Measurements from ENCODE around the gene TMBIM6.

DNA sequence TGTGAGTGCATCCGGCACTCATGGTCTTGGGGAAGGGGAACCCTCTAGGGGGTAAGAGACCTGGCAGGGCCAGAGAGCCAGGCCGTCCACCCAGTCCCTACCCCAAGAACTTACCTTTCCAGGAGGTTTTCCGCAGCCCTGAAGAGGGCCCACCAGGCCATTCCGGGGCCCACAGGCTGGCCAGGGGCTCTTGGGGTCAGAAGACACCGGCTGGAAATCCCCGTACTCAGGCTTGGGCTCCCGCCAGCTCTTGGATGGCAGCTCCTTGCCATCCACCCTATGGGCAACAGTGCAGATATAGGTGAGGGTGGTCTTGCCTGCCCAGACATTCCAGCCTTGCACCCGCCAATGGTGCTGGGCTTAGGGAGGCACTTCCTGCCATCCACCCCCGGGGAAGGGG lies 52.3 kb downstream of the TMBIM6 start:
- TF ChIP-seq POLR2AphosphoS5 (IDR thresholded peaks at IDR 0.05) = no peak
- TF ChIP-seq, protein P1, sequence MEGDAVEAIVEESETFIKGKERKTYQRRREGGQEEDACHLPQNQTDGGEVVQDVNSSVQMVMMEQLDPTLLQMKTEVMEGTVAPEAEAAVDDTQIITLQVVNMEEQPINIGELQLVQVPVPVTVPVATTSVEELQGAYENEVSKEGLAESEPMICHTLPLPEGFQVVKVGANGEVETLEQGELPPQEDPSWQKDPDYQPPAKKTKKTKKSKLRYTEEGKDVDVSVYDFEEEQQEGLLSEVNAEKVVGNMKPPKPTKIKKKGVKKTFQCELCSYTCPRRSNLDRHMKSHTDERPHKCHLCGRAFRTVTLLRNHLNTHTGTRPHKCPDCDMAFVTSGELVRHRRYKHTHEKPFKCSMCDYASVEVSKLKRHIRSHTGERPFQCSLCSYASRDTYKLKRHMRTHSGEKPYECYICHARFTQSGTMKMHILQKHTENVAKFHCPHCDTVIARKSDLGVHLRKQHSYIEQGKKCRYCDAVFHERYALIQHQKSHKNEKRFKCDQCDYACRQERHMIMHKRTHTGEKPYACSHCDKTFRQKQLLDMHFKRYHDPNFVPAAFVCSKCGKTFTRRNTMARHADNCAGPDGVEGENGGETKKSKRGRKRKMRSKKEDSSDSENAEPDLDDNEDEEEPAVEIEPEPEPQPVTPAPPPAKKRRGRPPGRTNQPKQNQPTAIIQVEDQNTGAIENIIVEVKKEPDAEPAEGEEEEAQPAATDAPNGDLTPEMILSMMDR (IDR thresholded peaks at IDR 0.05) = no peak
